HepG2 (cell line): ENCODE data around the gene NPC1. TPM values are rescaled to one million over a fixed set of nuclear protein-coding genes. Genes with fewer than 3 reads are reported as not detected.

ENCODE experiments used
- CC2D1A ChIP-seq: sonication (generic); formaldehyde crosslinking; IDR thresholded peaks from 2 replicates; pipeline ENCODE4 v1.8.1; 2023; ENCODE audit warnings: mild to moderate bottlenecking, missing genetic modification reagents
- E2F1 ChIP-seq: sonication (generic); formaldehyde crosslinking; IDR thresholded peaks from 2 replicates; pipeline ENCODE4 v1.5.0; 2020; ENCODE audit warnings: missing genetic modification reagents
- ETV5 ChIP-seq: IDR thresholded peaks from 2 replicates; pipeline ENCODE4 v1.6.1; 2018; ENCODE audit warnings: missing biosample characterization, missing genetic modification reagents, inconsistent platforms, borderline replicate concordance
- FOXA1 ChIP-seq, 2 experiments: fragments of 450-650 bp in 1 of 2; sonication (generic) in 1 of 2; formaldehyde crosslinking in 1 of 2; IDR thresholded peaks; 2 replicates each; pipeline versions ENCODE4 v1.4.0 to v1.6.1; 2016 to 2020; ENCODE audit warnings: missing genetic modification reagents in 1 of 2
- HDAC6 ChIP-seq: fragments of 200-600 bp; sonication (generic); IDR thresholded peaks from 2 replicates; pipeline ENCODE4 v1.7.0; 2017; ENCODE audit warnings: mild to moderate bottlenecking, antibody characterized with exemption, low read length, low read depth
- HES4 ChIP-seq: sonication (generic); formaldehyde crosslinking; IDR thresholded peaks from 2 replicates; pipeline ENCODE4 v1.9.0; 2021; ENCODE audit warnings: mild to moderate bottlenecking, missing genetic modification reagents, borderline replicate concordance
- KLF15 ChIP-seq: sonication (generic); formaldehyde crosslinking; IDR thresholded peaks from 2 replicates; pipeline ENCODE4 v1.8.1; 2023; ENCODE audit warnings: borderline replicate concordance, mild to moderate bottlenecking, inconsistent platforms, missing genetic modification reagents, mixed read lengths
- NFE2 ChIP-seq: sonication (generic); formaldehyde crosslinking; IDR thresholded peaks from 2 replicates; pipeline ENCODE4 v1.4.0; 2020; ENCODE audit warnings: missing genetic modification reagents
- NR2F1 ChIP-seq, 2 experiments: fragments of 450-650 bp in 1 of 2; formaldehyde crosslinking in 1 of 2; IDR thresholded peaks; 2 replicates each; pipeline versions ENCODE4 v1.5.0 to v1.6.1; 2016 to 2020; ENCODE audit warnings: mild to moderate bottlenecking in 1 of 2, missing compliant biosample characterization in 1 of 2, missing genetic modification reagents in 1 of 2, moderate library complexity in 1 of 2
- PBX2 ChIP-seq: IDR thresholded peaks from 2 replicates; pipeline ENCODE4 v1.6.1; 2016; ENCODE audit warnings: control low read depth
- PLSCR1 ChIP-seq: sonication (generic); formaldehyde crosslinking; IDR thresholded peaks from 2 replicates; pipeline ENCODE4 v1.5.0; 2020; ENCODE audit warnings: missing genetic modification reagents, mild to moderate bottlenecking, borderline replicate concordance
- POGK ChIP-seq: sonication (generic); formaldehyde crosslinking; conservative IDR thresholded peaks from 2 replicates; pipeline ENCODE4 v1.8.0; 2022; ENCODE audit warnings: mild to moderate bottlenecking, moderate library complexity, missing genetic modification reagents
- RARG ChIP-seq: sonication (generic); formaldehyde crosslinking; IDR thresholded peaks from 2 replicates; pipeline ENCODE4 v1.4.0; 2020; ENCODE audit warnings: low read depth, mild to moderate bottlenecking, missing genetic modification reagents
- SIN3B ChIP-seq: fragments of 150-350 bp; IDR thresholded peaks from 2 replicates; pipeline ENCODE4 v1.6.1; 2014; ENCODE audit warnings: low read length
- SMARCE1 ChIP-seq: fragments of 450-650 bp; IDR thresholded peaks from 2 replicates; pipeline ENCODE4 v1.6.1; 2017; ENCODE audit warnings: borderline replicate concordance
- ZFP91 ChIP-seq: sonication (generic); formaldehyde crosslinking; IDR thresholded peaks from 2 replicates; pipeline ENCODE4 v1.9.0; 2022; ENCODE audit warnings: missing genetic modification reagents, mild to moderate bottlenecking, borderline replicate concordance
- ZKSCAN5 ChIP-seq: sonication (generic); formaldehyde crosslinking; IDR thresholded peaks from 2 replicates; pipeline ENCODE4 v1.5.1; 2020; ENCODE audit warnings: mild to moderate bottlenecking, missing genetic modification reagents
- ZNF414 ChIP-seq: sonication (generic); formaldehyde crosslinking; IDR thresholded peaks from 2 replicates; pipeline ENCODE4 v1.5.0; 2020; ENCODE audit warnings: missing genetic modification reagents
- ZNF713 ChIP-seq: sonication (generic); formaldehyde crosslinking; IDR thresholded peaks from 2 replicates; pipeline ENCODE4 v1.4.0; 2020; ENCODE audit warnings: mild to moderate bottlenecking, missing genetic modification reagents
- ZNF737 ChIP-seq: sonication (generic); formaldehyde crosslinking; IDR thresholded peaks from 2 replicates; pipeline ENCODE4 v1.5.0; 2020; ENCODE audit warnings: missing genetic modification reagents, mild to moderate bottlenecking, borderline replicate concordance
- ZNF772 ChIP-seq: sonication (generic); formaldehyde crosslinking; IDR thresholded peaks from 2 replicates; pipeline ENCODE4 v1.5.0; 2020; ENCODE audit warnings: mild to moderate bottlenecking, missing genetic modification reagents
- ZNF878 ChIP-seq: sonication (generic); formaldehyde crosslinking; IDR thresholded peaks from 2 replicates; pipeline ENCODE4 v1.8.1; 2023; ENCODE audit warnings: mild to moderate bottlenecking, missing genetic modification reagents, moderate library complexity
- ZSCAN29 ChIP-seq: sonication (generic); formaldehyde crosslinking; conservative IDR thresholded peaks from 2 replicates; pipeline ENCODE4 v1.4.0; 2020; ENCODE audit warnings: mild to moderate bottlenecking, missing genetic modification reagents
- polyA plus RNA-seq, 8 experiments: library from polyadenylated mRNA; depleted of rRNA in 3 of 8; stranded (reverse) in 7 of 8; unstranded in 1 of 8; fragments of >200 nt; fragmentation: Illumina TruSeq in 4 of 8; extraction: Trizol in 4 of 8; gene quantifications; 2 replicates each; pipeline versions ENCODE4 v1.2.1 to v1.2.3, GENCODE V29; 2011 to 2016; ENCODE audit warnings: low read depth in 4 of 8, missing spikeins in 1 of 8, mixed read lengths in 1 of 8; ENCODE audit not compliant: insufficient read depth in 1 of 8
- total RNA-seq, 5 experiments: library from RNA; depleted of rRNA; stranded (reverse); fragments of >200 nt; fragmentation: Illumina TruSeq; extraction: Trizol; gene quantifications; 2 replicates each; pipeline ENCODE4 v1.2.3, GENCODE V29; 2016; ENCODE audit warnings: low read depth in 1 of 5

Gene NPC1
- total and polyA plus RNA-seq, 2 of the 13 experiments (the other 11 are each of a cell fraction or from before 2014, with no cell fraction given): 46.5 to 114 TPM

- TF ChIP-seq POGK (CRISPR knock-in tag) (peak; percentile 75; the same call in 1 of the 2 replicates), HES4 (CRISPR knock-in tag) (no peak), PLSCR1 (CRISPR knock-in tag) (no peak), FOXA1 (IDR thresholded peaks at IDR 0.05) (peak; percentile 75), FOXA1 (CRISPR knock-in tag; IDR thresholded peaks at IDR 0.05) (peak; percentile 94), SMARCE1 (no peak), ZNF772 (no peak; the same call in 1 of the 2 replicates), ZNF713 (CRISPR knock-in tag) (no peak), HDAC6 (no peak), RARG (CRISPR knock-in tag) (no peak), ZNF878 (CRISPR knock-in tag) (no peak), ZSCAN29 (CRISPR knock-in tag) (no peak), ZNF737 (CRISPR knock-in tag) (no peak), ETV5 (CRISPR knock-in tag) (peak; percentile 62), CC2D1A (CRISPR knock-in tag) (no peak), ZFP91 (CRISPR knock-in tag) (peak; percentile 62; the same call in 1 of the 2 replicates), SIN3B (no peak), KLF15 (CRISPR knock-in tag) (no peak), ZKSCAN5 (CRISPR knock-in tag) (no peak), E2F1 (CRISPR knock-in tag) (no peak), ZNF414 (CRISPR knock-in tag) (0 out of 2 replicates have a peak, but pooled peaks have one; percentile 37), NR2F1 (CRISPR knock-in tag; IDR thresholded peaks at IDR 0.05) (peak; percentile 78 to 80), PBX2 (CRISPR knock-in tag) (no peak), NFE2 (CRISPR knock-in tag) (no peak)
Measured at GRCh38 chr18:23545247-23545789, 41.0 kb downstream of the NPC1 start (continued).
